ENCODE measurements around the gene CPZ.

The CPZ gene

GRCh38 chr4:8644966-8645752, 52.6 kb downstream of the CPZ start:
- no peak for DNase-seq (ENCODE audit: low spot score)
- no peak for TF ChIP-seq CTCF (IDR thresholded peaks at IDR 0.05; ENCODE audit: extremely low read depth, missing control alignments)

- no peak for DNase-seq (ENCODE audit: low spot score)
- no peak for TF ChIP-seq CTCF (IDR thresholded peaks at IDR 0.05; ENCODE audit: extremely low read depth, missing control alignments)
Observed at GRCh38 chr4:8645753-8646124, 53.2 kb downstream of the CPZ start.

- no peak for DNase-seq (ENCODE audit: low spot score)
- no peak for TF ChIP-seq CTCF (IDR thresholded peaks at IDR 0.05; ENCODE audit: extremely low read depth, missing control alignments)
Observed at GRCh38 chr4:8646296-8647093, 53.9 kb downstream of the CPZ start.

- no peak for DNase-seq (ENCODE audit: low spot score)
- TF ChIP-seq CTCF (IDR thresholded peaks at IDR 0.05; ENCODE audit: extremely low read depth, missing control alignments), result no peak
Observed at GRCh38 chr4:8647094-8647570, 54.6 kb downstream of the CPZ start.

GRCh38 chr4:8647626-8648025, 55.1 kb downstream of the CPZ start:
- no peak for TF ChIP-seq CTCF (IDR thresholded peaks at IDR 0.05; ENCODE audit: extremely low read depth, missing control alignments)
- DNase-seq (ENCODE audit: low spot score), result no peak

- DNase-seq (ENCODE audit: low spot score), result no peak
- TF ChIP-seq CTCF (IDR thresholded peaks at IDR 0.05; ENCODE audit: extremely low read depth, missing control alignments), result no peak
Observed at GRCh38 chr4:8648296-8648695, 55.7 kb downstream of the CPZ start.
